HepG2 (cell line): Measurements from ENCODE around the gene IFT122. TPM values are rescaled to one million over a fixed set of nuclear protein-coding genes. Genes with fewer than 3 reads are reported as not detected.

Source experiments
- ATAD3A ChIP-seq: sonication (generic); formaldehyde crosslinking; IDR thresholded peaks from 2 replicates; pipeline ENCODE4 v1.4.0; 2020; ENCODE audit warnings: missing genetic modification reagents
- BRD4 ChIP-seq: sonication (generic); formaldehyde crosslinking; IDR thresholded peaks from 2 replicates; pipeline ENCODE4 v1.4.0; 2020; ENCODE audit warnings: missing genetic modification reagents
- EP300 ChIP-seq, 3 experiments: sonication (generic) in 1 of 3; formaldehyde crosslinking in 1 of 3; IDR thresholded peaks; 2 replicates each; pipeline versions ENCODE4 v1.5.1 to v1.6.1; 2011 to 2020; ENCODE audit warnings: low read depth in 2 of 3, low read length in 2 of 3, borderline replicate concordance in 1 of 3, improper control_type of control experiment in 1 of 3, mild to moderate bottlenecking in 1 of 3, missing genetic modification reagents in 1 of 3, moderate library complexity in 1 of 3
- NR2F2 ChIP-seq: IDR thresholded peaks from 2 replicates; pipeline ENCODE4 v1.6.1; 2012; ENCODE audit warnings: low read depth, inconsistent platforms, borderline replicate concordance
- SNAI1 ChIP-seq: sonication (generic); formaldehyde crosslinking; IDR thresholded peaks from 2 replicates; pipeline ENCODE4 v1.5.0; 2020; ENCODE audit warnings: mild to moderate bottlenecking, missing genetic modification reagents, borderline replicate concordance
- SYNCRIP ChIP-seq: fragments of 200-400 bp; formaldehyde crosslinking; IDR thresholded peaks from 2 replicates; pipeline ENCODE4 v1.6.1; 2018; ENCODE audit warnings: mild to moderate bottlenecking, low read depth, low read length; ENCODE audit not compliant: insufficient read depth
- TFE3 ChIP-seq: IDR thresholded peaks from 2 replicates; pipeline ENCODE4 v1.6.1; 2016
- THAP7 ChIP-seq: sonication (generic); formaldehyde crosslinking; IDR thresholded peaks from 2 replicates; pipeline ENCODE4 v1.8.1; 2023; ENCODE audit warnings: mild to moderate bottlenecking, missing genetic modification reagents
- ZBTB8A ChIP-seq: sonication (generic); formaldehyde crosslinking; IDR thresholded peaks from 2 replicates; pipeline ENCODE4 v1.4.0; 2020; ENCODE audit warnings: mild to moderate bottlenecking, low read depth, missing genetic modification reagents, borderline replicate concordance
- ZNF136 ChIP-seq: sonication (generic); formaldehyde crosslinking; IDR thresholded peaks from 2 replicates; pipeline ENCODE4 v1.8.1; 2022; ENCODE audit warnings: low read depth, mild to moderate bottlenecking, moderate library complexity, missing genetic modification reagents
- ZNF761 ChIP-seq: sonication (generic); formaldehyde crosslinking; conservative IDR thresholded peaks from 2 replicates; pipeline ENCODE4 v1.4.0; 2020; ENCODE audit warnings: mild to moderate bottlenecking, missing genetic modification reagents
- ZSCAN21 ChIP-seq: sonication (generic); formaldehyde crosslinking; IDR thresholded peaks from 2 replicates; pipeline ENCODE4 v1.8.0; 2022; ENCODE audit warnings: mild to moderate bottlenecking, missing genetic modification reagents, moderate library complexity, borderline replicate concordance
- polyA plus RNA-seq, 8 experiments: library from polyadenylated mRNA; depleted of rRNA in 3 of 8; stranded (reverse) in 7 of 8; unstranded in 1 of 8; fragments of >200 nt; fragmentation: Illumina TruSeq in 4 of 8; extraction: Trizol in 4 of 8; gene quantifications; 2 replicates each; pipeline versions ENCODE4 v1.2.1 to v1.2.3, GENCODE V29; 2011 to 2016; ENCODE audit warnings: low read depth in 4 of 8, missing spikeins in 1 of 8, mixed read lengths in 1 of 8; ENCODE audit not compliant: insufficient read depth in 1 of 8
- total RNA-seq, 5 experiments: library from RNA; depleted of rRNA; stranded (reverse); fragments of >200 nt; fragmentation: Illumina TruSeq; extraction: Trizol; gene quantifications; 2 replicates each; pipeline ENCODE4 v1.2.3, GENCODE V29; 2016; ENCODE audit warnings: low read depth in 1 of 5
- TF ChIP-seq, protein P1 (sequence below): IDR thresholded peaks from 2 replicates; pipeline ENCODE4 v1.4.0; 2020; ENCODE audit warnings: mild to moderate bottlenecking, missing genetic modification reagents
- TF ChIP-seq, protein P2 (sequence below): sonication (generic); formaldehyde crosslinking; IDR thresholded peaks from 2 replicates; pipeline ENCODE4 v1.9.0; 2021; ENCODE audit warnings: mild to moderate bottlenecking, missing genetic modification reagents

The IFT122 gene
- total and polyA plus RNA-seq, 2 of the 13 experiments (the other 11 are each of a cell fraction or from before 2014, with no cell fraction given) = 10.1 to 10.3 TPM

DNA sequence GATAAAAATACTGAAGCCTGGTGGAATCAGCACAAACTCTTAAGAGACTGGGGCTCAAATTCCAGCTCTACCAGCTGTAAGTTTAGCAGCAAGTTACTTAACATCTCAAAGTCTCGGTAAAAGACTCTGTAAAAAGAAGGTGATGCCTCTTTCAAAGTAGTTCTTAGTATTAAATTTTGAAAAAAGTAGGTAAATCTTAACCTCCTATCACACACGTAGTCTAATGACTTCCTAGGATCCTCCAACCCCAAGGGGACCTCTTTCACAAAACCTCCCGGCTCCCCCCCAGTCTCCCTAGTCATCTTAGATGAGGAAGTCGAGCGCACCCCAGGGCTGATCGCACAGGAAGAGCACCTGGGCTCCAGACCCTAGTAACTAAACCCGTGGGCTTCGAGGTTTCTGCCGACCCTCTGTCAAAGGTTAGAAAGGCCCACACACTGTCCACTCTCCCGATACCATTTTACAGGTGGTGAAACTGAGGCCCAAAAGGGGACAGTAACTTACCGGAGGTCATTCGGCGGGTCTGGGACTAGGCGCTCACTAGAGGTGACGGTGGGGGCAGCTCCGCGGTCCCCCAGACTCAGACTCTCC, 703 bp upstream of the IFT122 start (continued):
- TF ChIP-seq EP300 (IDR thresholded peaks at IDR 0.05; ENCODE audit: low read depth in 2 of 2, low read length in 2 of 2) (no peak), EP300 (CRISPR knock-in tag; IDR thresholded peaks at IDR 0.05; ENCODE audit: borderline replicate concordance) (no peak), ZNF761 (no peak), SYNCRIP (no peak), ZSCAN21 (CRISPR knock-in tag) (no peak), ATAD3A (CRISPR knock-in tag) (no peak), ZNF136 (CRISPR knock-in tag) (no peak), SNAI1 (CRISPR knock-in tag) (no peak; the same call in 1 of the 2 replicates), BRD4 (CRISPR knock-in tag) (no peak), ZBTB8A (no peak), THAP7 (CRISPR knock-in tag) (no peak), TFE3 (CRISPR knock-in tag) (no peak), NR2F2 (no peak)
- TF ChIP-seq, protein P1, sequence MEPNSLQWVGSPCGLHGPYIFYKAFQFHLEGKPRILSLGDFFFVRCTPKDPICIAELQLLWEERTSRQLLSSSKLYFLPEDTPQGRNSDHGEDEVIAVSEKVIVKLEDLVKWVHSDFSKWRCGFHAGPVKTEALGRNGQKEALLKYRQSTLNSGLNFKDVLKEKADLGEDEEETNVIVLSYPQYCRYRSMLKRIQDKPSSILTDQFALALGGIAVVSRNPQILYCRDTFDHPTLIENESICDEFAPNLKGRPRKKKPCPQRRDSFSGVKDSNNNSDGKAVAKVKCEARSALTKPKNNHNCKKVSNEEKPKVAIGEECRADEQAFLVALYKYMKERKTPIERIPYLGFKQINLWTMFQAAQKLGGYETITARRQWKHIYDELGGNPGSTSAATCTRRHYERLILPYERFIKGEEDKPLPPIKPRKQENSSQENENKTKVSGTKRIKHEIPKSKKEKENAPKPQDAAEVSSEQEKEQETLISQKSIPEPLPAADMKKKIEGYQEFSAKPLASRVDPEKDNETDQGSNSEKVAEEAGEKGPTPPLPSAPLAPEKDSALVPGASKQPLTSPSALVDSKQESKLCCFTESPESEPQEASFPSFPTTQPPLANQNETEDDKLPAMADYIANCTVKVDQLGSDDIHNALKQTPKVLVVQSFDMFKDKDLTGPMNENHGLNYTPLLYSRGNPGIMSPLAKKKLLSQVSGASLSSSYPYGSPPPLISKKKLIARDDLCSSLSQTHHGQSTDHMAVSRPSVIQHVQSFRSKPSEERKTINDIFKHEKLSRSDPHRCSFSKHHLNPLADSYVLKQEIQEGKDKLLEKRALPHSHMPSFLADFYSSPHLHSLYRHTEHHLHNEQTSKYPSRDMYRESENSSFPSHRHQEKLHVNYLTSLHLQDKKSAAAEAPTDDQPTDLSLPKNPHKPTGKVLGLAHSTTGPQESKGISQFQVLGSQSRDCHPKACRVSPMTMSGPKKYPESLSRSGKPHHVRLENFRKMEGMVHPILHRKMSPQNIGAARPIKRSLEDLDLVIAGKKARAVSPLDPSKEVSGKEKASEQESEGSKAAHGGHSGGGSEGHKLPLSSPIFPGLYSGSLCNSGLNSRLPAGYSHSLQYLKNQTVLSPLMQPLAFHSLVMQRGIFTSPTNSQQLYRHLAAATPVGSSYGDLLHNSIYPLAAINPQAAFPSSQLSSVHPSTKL (CRISPR knock-in tag) = no peak
- TF ChIP-seq, protein P2, sequence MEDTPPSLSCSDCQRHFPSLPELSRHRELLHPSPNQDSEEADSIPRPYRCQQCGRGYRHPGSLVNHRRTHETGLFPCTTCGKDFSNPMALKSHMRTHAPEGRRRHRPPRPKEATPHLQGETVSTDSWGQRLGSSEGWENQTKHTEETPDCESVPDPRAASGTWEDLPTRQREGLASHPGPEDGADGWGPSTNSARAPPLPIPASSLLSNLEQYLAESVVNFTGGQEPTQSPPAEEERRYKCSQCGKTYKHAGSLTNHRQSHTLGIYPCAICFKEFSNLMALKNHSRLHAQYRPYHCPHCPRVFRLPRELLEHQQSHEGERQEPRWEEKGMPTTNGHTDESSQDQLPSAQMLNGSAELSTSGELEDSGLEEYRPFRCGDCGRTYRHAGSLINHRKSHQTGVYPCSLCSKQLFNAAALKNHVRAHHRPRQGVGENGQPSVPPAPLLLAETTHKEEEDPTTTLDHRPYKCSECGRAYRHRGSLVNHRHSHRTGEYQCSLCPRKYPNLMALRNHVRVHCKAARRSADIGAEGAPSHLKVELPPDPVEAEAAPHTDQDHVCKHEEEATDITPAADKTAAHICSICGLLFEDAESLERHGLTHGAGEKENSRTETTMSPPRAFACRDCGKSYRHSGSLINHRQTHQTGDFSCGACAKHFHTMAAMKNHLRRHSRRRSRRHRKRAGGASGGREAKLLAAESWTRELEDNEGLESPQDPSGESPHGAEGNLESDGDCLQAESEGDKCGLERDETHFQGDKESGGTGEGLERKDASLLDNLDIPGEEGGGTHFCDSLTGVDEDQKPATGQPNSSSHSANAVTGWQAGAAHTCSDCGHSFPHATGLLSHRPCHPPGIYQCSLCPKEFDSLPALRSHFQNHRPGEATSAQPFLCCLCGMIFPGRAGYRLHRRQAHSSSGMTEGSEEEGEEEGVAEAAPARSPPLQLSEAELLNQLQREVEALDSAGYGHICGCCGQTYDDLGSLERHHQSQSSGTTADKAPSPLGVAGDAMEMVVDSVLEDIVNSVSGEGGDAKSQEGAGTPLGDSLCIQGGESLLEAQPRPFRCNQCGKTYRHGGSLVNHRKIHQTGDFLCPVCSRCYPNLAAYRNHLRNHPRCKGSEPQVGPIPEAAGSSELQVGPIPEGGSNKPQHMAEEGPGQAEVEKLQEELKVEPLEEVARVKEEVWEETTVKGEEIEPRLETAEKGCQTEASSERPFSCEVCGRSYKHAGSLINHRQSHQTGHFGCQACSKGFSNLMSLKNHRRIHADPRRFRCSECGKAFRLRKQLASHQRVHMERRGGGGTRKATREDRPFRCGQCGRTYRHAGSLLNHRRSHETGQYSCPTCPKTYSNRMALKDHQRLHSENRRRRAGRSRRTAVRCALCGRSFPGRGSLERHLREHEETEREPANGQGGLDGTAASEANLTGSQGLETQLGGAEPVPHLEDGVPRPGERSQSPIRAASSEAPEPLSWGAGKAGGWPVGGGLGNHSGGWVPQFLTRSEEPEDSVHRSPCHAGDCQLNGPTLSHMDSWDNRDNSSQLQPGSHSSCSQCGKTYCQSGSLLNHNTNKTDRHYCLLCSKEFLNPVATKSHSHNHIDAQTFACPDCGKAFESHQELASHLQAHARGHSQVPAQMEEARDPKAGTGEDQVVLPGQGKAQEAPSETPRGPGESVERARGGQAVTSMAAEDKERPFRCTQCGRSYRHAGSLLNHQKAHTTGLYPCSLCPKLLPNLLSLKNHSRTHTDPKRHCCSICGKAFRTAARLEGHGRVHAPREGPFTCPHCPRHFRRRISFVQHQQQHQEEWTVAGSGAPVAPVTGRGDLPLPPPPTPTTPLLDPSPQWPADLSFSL (CRISPR knock-in tag) = no peak
